Tibial artery (tissue), 4 donors: ENCODE results near the gene IMPDH2.

Experiments
- DNase-seq, 2 donors: peaks; one replicate each; pipeline ENCODE4 v3.0.0-alpha.2; 2019
- H3K27ac ChIP-seq, 2 donors: fragments of 200-600 bp; sonication (generic) in 1 of 2; 1 replicate in 1 of 2; 2 replicates in 1 of 2; pipeline ENCODE4 v1.5.1; 2018 to 2019; ENCODE audit warnings: mild to moderate bottlenecking in 1 of 2
- H3K27me3 ChIP-seq, 2 donors: fragments of 200-600 bp; sonication (generic) in 1 of 2; one replicate each; pipeline versions ENCODE4 v1.5.1 to v1.6.0; 2016 to 2019
- H3K36me3 ChIP-seq, 3 donors: fragments of 200-600 bp; sonication (generic) in 2 of 3; one replicate each; pipeline ENCODE4 v1.5.1; 2016 to 2019; ENCODE audit warnings: mild to moderate bottlenecking in 2 of 3
- H3K4me1 ChIP-seq, 4 donors: fragments of 200-600 bp; sonication (generic) in 2 of 4; 1 replicate in 3 of 4; 2 replicates in 1 of 4; pipeline ENCODE4 v1.5.1; 2016 to 2019
- H3K4me3 ChIP-seq, 2 donors: fragments of 200-600 bp; sonication (generic) in 1 of 2; 1 replicate in 1 of 2; 2 replicates in 1 of 2; pipeline ENCODE4 v1.5.1; 2018 to 2019; ENCODE audit warnings: mild to moderate bottlenecking in 2 of 2
- H3K9me3 ChIP-seq, 3 donors: fragments of 200-600 bp; sonication (generic) in 1 of 3; one replicate each; pipeline ENCODE4 v1.5.1; 2016 to 2019
- intact Hi-C: fragments of 100-400 bp; cut with DNase I; formaldehyde crosslinking; loops from one replicate; pipeline ENCODE4 v1.15.0; 2023; ENCODE audit warnings: low total_unique reads
- TF ChIP-seq, protein P1 (sequence below), 2 experiments: fragments of 200-600 bp in 1 of 2; fragments of 450-650 bp in 1 of 2; IDR thresholded peaks; one replicate each; pipeline ENCODE4 v1.5.1; 2017 to 2019; ENCODE audit warnings: antibody characterized with exemption in 2 of 2, mild to moderate bottlenecking in 1 of 2, moderate library complexity in 1 of 2

Gene IMPDH2

DNA sequence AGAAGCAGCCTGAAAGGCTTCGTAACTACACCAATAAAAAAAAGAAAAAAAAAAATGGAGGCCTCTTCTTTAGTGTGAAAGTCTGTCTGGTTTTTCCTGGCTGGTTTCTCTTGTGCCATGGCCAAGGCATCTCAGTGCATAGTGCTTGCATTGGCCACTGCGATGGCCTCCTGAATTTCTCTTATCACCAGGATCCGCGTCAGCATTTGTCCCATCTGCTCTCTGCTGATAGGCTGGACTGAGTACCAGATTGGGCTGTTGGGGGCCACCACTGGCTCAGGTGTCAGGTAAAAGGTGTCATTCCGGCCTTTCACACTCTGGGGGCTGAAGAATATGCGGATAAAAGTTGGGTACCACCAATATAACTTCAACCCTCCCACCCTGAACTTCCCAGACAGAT is 1.1 kb upstream of the IMPDH2 start:
- peaks cover 0 to 19% (median 11%) of the 10 kb centered on the region in 4 donors for H3K4me1 ChIP-seq
- H3K27me3 ChIP-seq, result no peaks in the 10 kb centered on the region
- TF ChIP-seq, protein P1, sequence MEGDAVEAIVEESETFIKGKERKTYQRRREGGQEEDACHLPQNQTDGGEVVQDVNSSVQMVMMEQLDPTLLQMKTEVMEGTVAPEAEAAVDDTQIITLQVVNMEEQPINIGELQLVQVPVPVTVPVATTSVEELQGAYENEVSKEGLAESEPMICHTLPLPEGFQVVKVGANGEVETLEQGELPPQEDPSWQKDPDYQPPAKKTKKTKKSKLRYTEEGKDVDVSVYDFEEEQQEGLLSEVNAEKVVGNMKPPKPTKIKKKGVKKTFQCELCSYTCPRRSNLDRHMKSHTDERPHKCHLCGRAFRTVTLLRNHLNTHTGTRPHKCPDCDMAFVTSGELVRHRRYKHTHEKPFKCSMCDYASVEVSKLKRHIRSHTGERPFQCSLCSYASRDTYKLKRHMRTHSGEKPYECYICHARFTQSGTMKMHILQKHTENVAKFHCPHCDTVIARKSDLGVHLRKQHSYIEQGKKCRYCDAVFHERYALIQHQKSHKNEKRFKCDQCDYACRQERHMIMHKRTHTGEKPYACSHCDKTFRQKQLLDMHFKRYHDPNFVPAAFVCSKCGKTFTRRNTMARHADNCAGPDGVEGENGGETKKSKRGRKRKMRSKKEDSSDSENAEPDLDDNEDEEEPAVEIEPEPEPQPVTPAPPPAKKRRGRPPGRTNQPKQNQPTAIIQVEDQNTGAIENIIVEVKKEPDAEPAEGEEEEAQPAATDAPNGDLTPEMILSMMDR (IDR thresholded peaks at IDR 0.05), result no peak
- no peak for DNase-seq
- H3K36me3 ChIP-seq, result peaks cover 24 to 77% (median 59%) of the 10 kb centered on the region in 3 donors
- no peak overlapping the region for H3K27ac ChIP-seq
- intact Hi-C loops, result no loop called here
- no peak overlapping the region for H3K4me3 ChIP-seq
- H3K9me3 ChIP-seq, result no peaks in the 10 kb centered on the region

DNA sequence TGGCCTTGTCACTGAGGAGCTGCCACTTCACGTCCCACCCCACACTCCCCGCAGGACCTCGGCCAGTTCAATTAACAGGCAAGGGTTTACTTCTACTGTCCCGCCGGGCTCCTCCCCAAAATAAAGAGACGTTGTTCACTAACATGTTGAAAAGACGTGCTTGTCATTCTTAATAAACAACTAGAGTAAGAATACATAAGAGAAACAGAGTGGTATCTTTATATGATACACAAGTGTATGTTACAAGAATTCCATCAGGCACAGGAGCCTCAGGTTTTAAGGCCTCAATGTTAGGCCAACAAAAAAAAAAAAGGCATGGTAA is 326 bp upstream of the IMPDH2 start:
- TF ChIP-seq, protein P1 (IDR thresholded peaks at IDR 0.05), result no peak
- intact Hi-C loops, result no loop called here
- Histone ChIP-seq H3K4me3 (peak overlapping the region; percentile 63 to 86), H3K27me3 (no peaks in the 10 kb centered on the region), H3K4me1 (peaks cover 0 to 19% (median 14%) of the 10 kb centered on the region in 4 donors), H3K27ac (peak overlapping the region; percentile 96), H3K36me3 (peaks cover 32 to 77% (median 59%) of the 10 kb centered on the region in 3 donors), H3K9me3 (no peaks in the 10 kb centered on the region)
- no peak for DNase-seq

DNA sequence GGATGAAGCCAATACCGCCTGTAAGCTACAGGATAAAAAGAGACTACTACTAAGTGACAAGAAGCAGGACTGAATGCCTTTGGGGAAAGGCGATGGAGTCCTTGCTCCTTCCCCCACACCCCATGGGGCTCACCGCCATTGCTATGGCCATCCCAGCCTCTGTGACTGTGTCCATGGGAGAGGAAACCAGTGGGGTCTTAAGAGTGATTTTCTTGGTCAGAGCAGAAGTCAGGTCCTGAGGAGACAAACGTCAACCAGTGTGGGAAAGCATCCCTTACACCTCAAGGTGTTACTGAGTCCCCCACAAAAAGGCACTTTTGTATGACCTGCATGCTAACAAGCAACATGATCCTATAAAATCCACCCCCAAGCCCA is 913 bp downstream of the IMPDH2 start:
- H3K27me3 ChIP-seq, result no peaks in the 10 kb centered on the region
- H3K4me1 ChIP-seq, result peaks cover 0 to 21% (median 16%) of the 10 kb centered on the region in 4 donors
- TF ChIP-seq, protein P1 (IDR thresholded peaks at IDR 0.05), result no peak
- peaks cover 42 to 78% (median 61%) of the 10 kb centered on the region in 3 donors for H3K36me3 ChIP-seq
- H3K4me3 ChIP-seq, result peak overlapping the region; percentile 63 to 86
- intact Hi-C loops, result no loop called here
- DNase-seq, result no peak
- peak overlapping the region; percentile 96 for H3K27ac ChIP-seq
- H3K9me3 ChIP-seq, result no peaks in the 10 kb centered on the region

DNA sequence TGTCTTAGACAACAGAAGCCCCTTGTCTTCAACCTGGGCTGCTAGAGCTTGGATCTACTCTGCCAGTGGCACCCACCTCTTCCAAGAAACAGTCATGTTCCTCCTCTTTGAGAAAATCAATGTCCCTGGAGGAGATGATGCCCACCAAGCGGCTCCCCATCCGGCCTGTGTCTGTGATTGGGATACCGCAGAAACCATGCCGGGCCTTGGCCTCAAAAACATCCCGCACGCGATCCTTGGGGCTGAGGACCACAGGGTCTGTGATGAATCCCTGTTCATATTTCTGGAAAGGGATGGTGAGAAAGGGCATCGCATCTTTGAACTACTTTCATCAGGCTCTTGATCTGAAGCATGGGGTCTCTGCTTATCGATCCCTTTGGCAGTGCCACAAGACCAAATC is 1.6 kb downstream of the IMPDH2 start:
- intact Hi-C loops, result no loop called here
- no peaks in the 10 kb centered on the region for H3K27me3 ChIP-seq
- no peak for DNase-seq
- TF ChIP-seq, protein P1 (IDR thresholded peaks at IDR 0.05), result no peak
- H3K4me3 ChIP-seq, result no peak overlapping the region
- no peaks in the 10 kb centered on the region for H3K9me3 ChIP-seq
- H3K36me3 ChIP-seq, result peaks cover 40 to 78% (median 59%) of the 10 kb centered on the region in 3 donors
- H3K4me1 ChIP-seq, result peaks cover 0 to 28% (median 23%) of the 10 kb centered on the region in 4 donors
- H3K27ac ChIP-seq, result peak overlapping the region in 1 of 2 donors; percentile 96

DNA sequence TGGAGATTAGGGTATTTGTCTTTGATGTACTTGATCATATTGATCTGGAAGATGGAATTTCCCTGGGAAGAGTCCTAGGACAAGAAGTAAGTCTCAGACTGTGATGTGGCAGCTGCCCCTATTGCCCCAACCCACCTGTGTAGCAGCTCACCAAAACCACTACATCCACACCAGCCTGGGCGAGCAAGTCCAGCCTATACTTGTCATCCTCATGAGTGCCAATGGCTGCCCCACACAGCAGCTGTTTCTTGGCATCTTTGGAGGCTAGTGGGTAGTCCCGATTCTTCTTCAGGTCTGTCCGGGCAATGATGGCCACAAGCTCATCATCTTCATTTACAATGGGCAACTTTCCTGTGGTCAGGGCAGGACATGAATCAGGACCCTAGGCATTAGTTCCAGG is 2.7 kb downstream of the IMPDH2 start:
- Histone ChIP-seq H3K27ac (no peak overlapping the region), H3K9me3 (no peaks in the 10 kb centered on the region), H3K36me3 (peaks cover 29 to 67% (median 48%) of the 10 kb centered on the region in 3 donors), H3K27me3 (no peaks in the 10 kb centered on the region), H3K4me1 (peaks cover 0 to 31% (median 24%) of the 10 kb centered on the region in 4 donors), H3K4me3 (no peak overlapping the region)
- intact Hi-C loops, result no loop called here
- TF ChIP-seq, protein P1 (IDR thresholded peaks at IDR 0.05), result no peak
- no peak for DNase-seq
